Ovary (tissue), 9 donors: ENCODE results near the gene PITPNC1. TPM values are rescaled to one million over a fixed set of nuclear protein-coding genes. Genes with fewer than 3 reads are reported as not detected.
"Not testable (repeated sequence)": the region's sequence is repeated elsewhere in the genome, so short reads cannot be mapped to it uniquely, and the experiment has no call there.

Experiments
- DNase-seq, 5 donors: peaks; one replicate each; pipeline ENCODE4 v3.0.0-alpha.2; 2019 to 2020
- H3K27ac ChIP-seq, 2 donors: fragments of 200-600 bp; one replicate each; pipeline versions ENCODE4 v1.5.1 to v1.8.0; 2019 to 2022
- H3K27me3 ChIP-seq: fragments of 200-600 bp; one replicate; pipeline ENCODE4 v1.8.0; 2022
- H3K36me3 ChIP-seq: fragments of 200-600 bp; sonication (generic); one replicate; pipeline ENCODE4 v1.5.1; 2019
- H3K4me1 ChIP-seq: one replicate; pipeline ENCODE4 v1.8.1; 2013; ENCODE audit warnings: mild to moderate bottlenecking, moderate library complexity; ENCODE audit not compliant: insufficient read depth
- H3K4me3 ChIP-seq: fragments of 200-600 bp; sonication (generic); one replicate; pipeline ENCODE4 v1.5.1; 2017
- H3K9me3 ChIP-seq, 2 donors: fragments of 200-600 bp in 1 of 2; sonication (generic) in 1 of 2; one replicate each; pipeline versions ENCODE4 v1.5.1 to v1.8.1; 2013 to 2019; ENCODE audit warnings: mild to moderate bottlenecking in 1 of 2, moderate library complexity in 1 of 2
- CTCF ChIP-seq, 3 donors: fragments of 450-650 bp in 2 of 3; fragments of 200-600 bp in 1 of 3; IDR thresholded peaks; one replicate each; pipeline versions ENCODE4 v1.5.1 to v1.8.0; 2016 to 2022; ENCODE audit warnings: antibody characterized with exemption in 3 of 3, mild to moderate bottlenecking in 1 of 3
- EP300 ChIP-seq: sonication (generic); formaldehyde crosslinking; IDR thresholded peaks from one replicate; pipeline ENCODE4 v1.6.1; 2017; ENCODE audit warnings: antibody characterized with exemption
- POLR2A ChIP-seq: fragments of 450-650 bp; IDR thresholded peaks from one replicate; pipeline ENCODE4 v1.6.1; 2017; ENCODE audit warnings: antibody characterized with exemption, mild to moderate bottlenecking, moderate library complexity
- WGBS, 3 donors: extraction: QIAGEN DNeasy Blood & Tissue Kit in 1 of 3; methylation state at CpG; one replicate each; pipeline versions ENCODE4 v1.1.5 to v1.1.7; 2013 to 2017; 5-methylcytosine and 5-hydroxymethylcytosine counted together
- intact Hi-C, 4 donors: fragments of 100-400 bp; cut with DNase I; formaldehyde crosslinking; loops; one replicate each; pipeline versions ENCODE4 v1.11.0 to v1.15.1; 2022 to 2023
- polyA plus RNA-seq, 2 donors: library from polyadenylated mRNA; stranded (reverse); fragments of 200-250 nt in 1 of 2; fragments of 350-450 nt in 1 of 2; fragmentation: Illumina TruSeq in 1 of 2; extraction: RNeasy Lipid Tissue Mini Kit (QIAGEN cat#74804) in 1 of 2; gene quantifications; one replicate each; pipeline ENCODE4 v1.2.3, GENCODE V29; 2013 to 2014
- total RNA-seq, 7 donors: library from RNA; depleted of rRNA in 2 of 7; stranded (reverse); fragments of >200 nt in 2 of 7; fragmentation: NEBNext Ultra II Directional in 3 of 7; extraction: Animal tissue kit (Norgen Biotek cat#: 25700) in 3 of 7; gene quantifications; one replicate each; pipeline versions ENCODE4 v1.1.0 to v1.2.4, GENCODE V29; 2016 to 2023
- donor health status: DM: no; HTN: no; CAD: no; lungs with moderate emphysema.
- donor health status: DM: no; HTN: no; CAD: no.
- donor health status: Bipolar disorder and iron deficiency.
- donor health status: DM: yes; HTN: yes; CAD: no.
- donor health status: DM: no; HTN: no; CAD: no.
- donor health status: DM: yes; HTN: yes; CAD: no.

The PITPNC1 gene
- total and polyA plus RNA-seq, 9 donors, result 14.9 to 40.9 (median 23.8) TPM

GRCh38 chr17:67628580-67629013, 251.5 kb downstream of the PITPNC1 start:
- DNase-seq, result no peak
- no peak for TF ChIP-seq POLR2A
- no peak for TF ChIP-seq EP300
- no peak for TF ChIP-seq CTCF (IDR thresholded peaks at IDR 0.05)
- intact Hi-C loops, result loop anchor here in 1 of 4 donors (10.0 kb wide), 1 partner anchor 254 kb away; the partner anchor contains the start of gene PITPNC1

GRCh38 chr17:67629971-67630320, 252.9 kb downstream of the PITPNC1 start:
- no peak overlapping the region for H3K27ac ChIP-seq
- H3K4me3 ChIP-seq, result no peak overlapping the region
- intact Hi-C loops, result loop anchor here in 1 of 4 donors (10.0 kb wide), 1 partner anchor 255 kb away; the partner anchor contains the start of gene PITPNC1
- 2 to 11% (median 4%) methylated on average over 4 of the region's 4 CpGs for WGBS, 3 donors
- DNase-seq, result no peak
- no peaks in the 10 kb centered on the region for H3K4me1 ChIP-seq
- TF ChIP-seq CTCF (IDR thresholded peaks at IDR 0.05) (peak in 2 of 3 donors; percentile 25 to 44), EP300 (no peak), POLR2A (no peak)
- H3K9me3 ChIP-seq, result no peaks in the 10 kb centered on the region
- H3K36me3 ChIP-seq, result no peaks in the 10 kb centered on the region
- H3K27me3 ChIP-seq, result no peaks in the 10 kb centered on the region

More at GRCh38 chr17:67628580-67629013, 251.5 kb downstream of the PITPNC1 start:
- no peaks in the 10 kb centered on the region for H3K4me1 ChIP-seq
- no peak overlapping the region for H3K4me3 ChIP-seq
- H3K9me3 ChIP-seq, result no peaks in the 10 kb centered on the region
- no peaks in the 10 kb centered on the region for H3K36me3 ChIP-seq
- no peaks in the 10 kb centered on the region for H3K27me3 ChIP-seq
- H3K27ac ChIP-seq, result no peak overlapping the region
- WGBS, 3 donors, result 83 to 87% (median 86%) methylated on average over 8 of the region's 8 CpGs

GRCh38 chr17:67630836-67631235, 253.8 kb downstream of the PITPNC1 start:
- H3K9me3 ChIP-seq, H3K27ac ChIP-seq, H3K4me3 ChIP-seq, H3K27me3 ChIP-seq, DNase-seq, intact Hi-C loops, H3K36me3 ChIP-seq, H3K4me1 ChIP-seq: not testable (repeated sequence)
- 97 to 98% (median 98%) methylated on average over 7 of the region's 7 CpGs for WGBS, 3 donors

- H3K27me3 ChIP-seq, result no peaks in the 10 kb centered on the region
- no peaks in the 10 kb centered on the region for H3K36me3 ChIP-seq
- no peaks in the 10 kb centered on the region for H3K9me3 ChIP-seq
- WGBS, 3 donors, result 90 to 94% (median 93%) methylated on average over 8 of the region's 8 CpGs
- H3K4me3 ChIP-seq, result no peak overlapping the region
- intact Hi-C loops, result no loop called here
- no peaks in the 10 kb centered on the region for H3K4me1 ChIP-seq
- TF ChIP-seq EP300 (no peak), POLR2A (no peak), CTCF (IDR thresholded peaks at IDR 0.05) (no peak)
- H3K27ac ChIP-seq, result no peak overlapping the region
- no peak for DNase-seq
These were observed 255.1 kb downstream of the PITPNC1 start for GRCh38 chr17:67632141-67632540.

GRCh38 chr17:67633751-67634211, 256.7 kb downstream of the PITPNC1 start:
- Histone ChIP-seq H3K4me1 (peaks cover 12% of the 10 kb centered on the region), H3K36me3 (no peaks in the 10 kb centered on the region), H3K27ac (no peak overlapping the region), H3K9me3 (no peaks in the 10 kb centered on the region), H3K27me3 (no peaks in the 10 kb centered on the region), H3K4me3 (no peak overlapping the region)
- DNase-seq, result no peak
- intact Hi-C loops, result no loop called here
- 72 to 78% (median 74%) methylated on average over 10 of the region's 10 CpGs for WGBS, 3 donors
- no peak for TF ChIP-seq POLR2A
- TF ChIP-seq EP300, result no peak
- no peak for TF ChIP-seq CTCF (IDR thresholded peaks at IDR 0.05)
